Testis (tissue), 3 donors: ENCODE data around the gene USP44. TPM values are rescaled to one million over a fixed set of nuclear protein-coding genes. Genes with fewer than 3 reads are reported as not detected.

ENCODE experiments used
- DNase-seq: peaks from one replicate; pipeline ENCODE4 v3.0.0-alpha.2; 2019
- H3K27ac ChIP-seq, 2 donors: fragments of 200-600 bp; sonication (generic); one replicate each; pipeline ENCODE4 v1.5.1; 2019
- H3K27me3 ChIP-seq: fragments of 200-600 bp; sonication (generic); one replicate; pipeline ENCODE4 v1.5.1; 2019
- H3K36me3 ChIP-seq: fragments of 200-600 bp; sonication (generic); one replicate; pipeline ENCODE4 v1.5.1; 2017; ENCODE audit warnings: low read depth; ENCODE audit errors: missing control alignments
- H3K4me1 ChIP-seq: fragments of 200-600 bp; sonication (generic); one replicate; pipeline ENCODE4 v1.5.1; 2019
- H3K4me3 ChIP-seq, 2 donors: fragments of 200-600 bp; sonication (generic); one replicate each; pipeline ENCODE4 v1.5.1; 2017 to 2019
- H3K9me3 ChIP-seq: fragments of 200-600 bp; sonication (generic); one replicate; pipeline ENCODE4 v1.5.1; 2017
- POLR2A ChIP-seq: fragments of 450-650 bp; IDR thresholded peaks from one replicate; pipeline ENCODE4 v1.6.1; 2017; ENCODE audit warnings: antibody characterized with exemption, mild to moderate bottlenecking, moderate library complexity
- WGBS, 2 donors: methylation state at CpG; one replicate each; pipeline ENCODE4 v1.1.5; 2018; 5-methylcytosine and 5-hydroxymethylcytosine counted together
- intact Hi-C: fragments of 100-400 bp; cut with DNase I; formaldehyde crosslinking; loops from one replicate; pipeline ENCODE4 v1.15.1; 2023; ENCODE audit warnings: low total_unique reads
- polyA plus RNA-seq: library from polyadenylated mRNA; stranded (reverse); fragments of 350-450 nt; fragmentation: Illumina TruSeq; extraction: RNeasy Lipid Tissue Mini Kit (QIAGEN cat#74804); gene quantifications from one replicate; pipeline ENCODE4 v1.2.3, GENCODE V29; 2014; ENCODE audit warnings: low read depth, low replicate concordance; ENCODE audit not compliant: insufficient read depth
- total RNA-seq, 2 donors: library from RNA; depleted of rRNA; stranded (reverse); fragments of >200 nt; gene quantifications; one replicate each; pipeline ENCODE4 v1.2.3, GENCODE V29; 2016
- TF ChIP-seq, protein P1 (sequence below), 3 experiments: fragments of 450-650 bp in 2 of 3; fragments of 200-600 bp in 1 of 3; sonication (generic) in 1 of 3; IDR thresholded peaks; one replicate each; pipeline ENCODE4 v1.5.1; 2016 to 2019; ENCODE audit warnings: antibody characterized with exemption in 3 of 3, mild to moderate bottlenecking in 2 of 3, moderate library complexity in 1 of 3

Gene USP44
- total and polyA plus RNA-seq, 3 donors from 2014 or later = 14.2 to 52.9 (median 22.4) TPM

DNA sequence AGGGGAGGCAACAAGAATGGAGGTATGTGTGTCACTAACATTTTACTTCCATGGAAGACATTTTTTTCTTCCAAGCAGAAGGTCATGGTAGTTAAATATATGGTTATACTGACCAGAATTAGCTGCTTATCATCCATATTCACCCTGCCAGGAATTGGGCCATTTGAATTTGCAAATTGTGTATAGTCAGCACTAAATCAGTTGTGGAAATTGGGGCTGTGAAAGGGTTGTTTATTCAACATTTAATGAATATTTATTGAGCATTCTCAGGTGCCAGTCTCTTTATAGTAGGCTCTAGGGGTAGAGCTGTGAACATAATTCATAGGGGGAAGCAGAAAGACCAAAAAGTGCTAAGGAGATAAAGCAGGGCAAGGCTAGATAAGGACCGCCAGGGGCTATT is 39.3 kb downstream of the USP44 start:
- H3K27ac ChIP-seq = no peak overlapping the region
- H3K9me3 ChIP-seq = no peaks in the 10 kb centered on the region
- no peak overlapping the region for H3K4me3 ChIP-seq
- H3K36me3 ChIP-seq = no peaks in the 10 kb centered on the region
- no peak for DNase-seq
- no peaks in the 10 kb centered on the region for H3K27me3 ChIP-seq
- TF ChIP-seq, protein P1, sequence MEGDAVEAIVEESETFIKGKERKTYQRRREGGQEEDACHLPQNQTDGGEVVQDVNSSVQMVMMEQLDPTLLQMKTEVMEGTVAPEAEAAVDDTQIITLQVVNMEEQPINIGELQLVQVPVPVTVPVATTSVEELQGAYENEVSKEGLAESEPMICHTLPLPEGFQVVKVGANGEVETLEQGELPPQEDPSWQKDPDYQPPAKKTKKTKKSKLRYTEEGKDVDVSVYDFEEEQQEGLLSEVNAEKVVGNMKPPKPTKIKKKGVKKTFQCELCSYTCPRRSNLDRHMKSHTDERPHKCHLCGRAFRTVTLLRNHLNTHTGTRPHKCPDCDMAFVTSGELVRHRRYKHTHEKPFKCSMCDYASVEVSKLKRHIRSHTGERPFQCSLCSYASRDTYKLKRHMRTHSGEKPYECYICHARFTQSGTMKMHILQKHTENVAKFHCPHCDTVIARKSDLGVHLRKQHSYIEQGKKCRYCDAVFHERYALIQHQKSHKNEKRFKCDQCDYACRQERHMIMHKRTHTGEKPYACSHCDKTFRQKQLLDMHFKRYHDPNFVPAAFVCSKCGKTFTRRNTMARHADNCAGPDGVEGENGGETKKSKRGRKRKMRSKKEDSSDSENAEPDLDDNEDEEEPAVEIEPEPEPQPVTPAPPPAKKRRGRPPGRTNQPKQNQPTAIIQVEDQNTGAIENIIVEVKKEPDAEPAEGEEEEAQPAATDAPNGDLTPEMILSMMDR (IDR thresholded peaks at IDR 0.05) = no peak
- no peak for TF ChIP-seq POLR2A
- H3K4me1 ChIP-seq = no peaks in the 10 kb centered on the region
- 45 to 79% methylated on average over 1 of the region's 1 CpG for WGBS, 2 donors
- intact Hi-C loops = no loop called here

DNA sequence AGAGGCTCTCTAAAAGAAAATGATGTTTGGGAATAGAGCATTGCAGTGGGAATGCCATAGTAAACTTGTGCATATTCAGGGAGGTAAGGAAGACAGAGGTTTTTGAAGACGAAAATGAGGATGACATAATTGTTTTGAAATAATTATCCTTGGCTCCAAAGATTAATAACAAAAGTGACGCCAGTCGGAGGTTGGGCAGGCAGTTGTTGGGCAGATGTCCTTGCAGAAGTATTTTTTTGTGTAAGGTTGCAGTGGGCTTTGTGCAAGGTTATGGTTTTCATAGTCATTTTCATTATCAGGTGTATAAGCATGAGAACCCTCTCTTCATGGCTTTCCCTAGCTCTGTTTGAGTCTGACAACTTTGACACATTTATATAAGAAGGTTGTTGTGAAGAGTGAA is 42.0 kb downstream of the USP44 start:
- no peak for DNase-seq
- Histone ChIP-seq H3K4me3 (no peak overlapping the region), H3K27me3 (no peaks in the 10 kb centered on the region), H3K4me1 (no peaks in the 10 kb centered on the region), H3K36me3 (no peaks in the 10 kb centered on the region), H3K27ac (no peak overlapping the region), H3K9me3 (no peaks in the 10 kb centered on the region)
- WGBS, 2 donors = 58 to 72% methylated on average over 3 of the region's 3 CpGs
- no peak for TF ChIP-seq POLR2A
- TF ChIP-seq, protein P1 (IDR thresholded peaks at IDR 0.05) = no peak
- intact Hi-C loops = no loop called here

DNA sequence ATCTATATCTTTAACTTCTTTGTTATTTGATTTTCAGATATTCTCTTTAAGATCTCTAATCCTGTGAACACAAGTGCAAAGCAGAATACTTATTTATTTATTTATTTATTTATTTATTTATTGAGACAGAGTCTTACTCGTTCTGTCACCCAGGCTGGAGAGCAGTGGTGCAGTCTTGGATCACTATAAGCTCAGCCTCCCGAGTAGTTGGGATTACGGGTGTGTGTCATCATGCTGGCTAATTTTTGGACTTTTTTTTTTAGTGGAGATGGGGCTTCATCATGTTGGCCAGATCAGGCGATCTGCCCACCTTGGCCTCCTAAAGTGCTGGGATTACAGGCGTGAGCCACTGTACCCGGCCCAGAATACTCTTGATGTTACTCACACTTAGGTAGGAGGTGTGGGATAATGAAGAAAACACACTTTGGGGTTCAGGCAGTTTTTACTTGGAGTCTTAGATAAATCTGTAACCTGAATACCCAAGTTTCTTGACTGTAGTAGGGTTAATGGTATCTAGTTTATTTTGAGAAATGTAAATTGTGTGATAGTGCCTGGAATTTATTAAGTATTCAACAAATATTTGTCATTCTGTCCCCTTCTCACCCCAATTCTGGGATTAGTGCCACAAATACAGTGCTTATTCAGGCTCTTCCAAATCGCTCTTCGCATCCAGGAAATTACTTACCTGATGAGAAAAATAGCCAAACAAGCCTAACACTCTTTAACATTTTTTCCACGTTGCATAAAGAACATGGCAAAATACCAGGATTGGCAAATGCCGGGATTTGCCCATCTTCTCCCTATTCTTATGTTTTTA is 44.4 kb downstream of the USP44 start:
- no peak overlapping the region for H3K4me3 ChIP-seq
- H3K36me3 ChIP-seq = no peaks in the 10 kb centered on the region
- H3K4me1 ChIP-seq = no peaks in the 10 kb centered on the region
- intact Hi-C loops = no loop called here
- H3K27me3 ChIP-seq = no peaks in the 10 kb centered on the region
- 81 to 85% methylated on average over 10 of the region's 10 CpGs for WGBS, 2 donors
- TF ChIP-seq, protein P1 (IDR thresholded peaks at IDR 0.05) = no peak
- no peak for TF ChIP-seq POLR2A
- H3K9me3 ChIP-seq = no peaks in the 10 kb centered on the region
- no peak overlapping the region for H3K27ac ChIP-seq
- DNase-seq = no peak

DNA sequence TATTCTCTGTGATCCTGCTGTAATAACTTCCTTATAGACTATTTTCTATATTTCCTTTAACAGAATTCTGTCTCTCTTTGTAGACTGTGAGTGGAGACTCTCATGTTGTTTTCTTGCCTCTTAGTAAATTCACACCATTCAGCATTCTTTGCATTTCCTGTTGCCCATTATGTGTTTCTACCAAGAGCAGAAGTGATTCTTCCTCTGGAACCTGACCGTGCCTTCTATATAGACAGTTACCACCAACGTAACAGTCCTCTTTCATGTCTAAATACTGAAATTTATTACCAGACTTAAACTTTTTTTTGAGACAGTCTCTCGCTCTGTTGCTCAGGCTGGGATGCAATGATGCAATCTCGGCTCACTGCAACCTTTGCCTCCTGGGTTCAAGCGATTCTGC is 46.2 kb downstream of the USP44 start:
- no peak overlapping the region for H3K27ac ChIP-seq
- no peak for DNase-seq
- H3K4me1 ChIP-seq = no peaks in the 10 kb centered on the region
- no peaks in the 10 kb centered on the region for H3K27me3 ChIP-seq
- H3K36me3 ChIP-seq = no peaks in the 10 kb centered on the region
- 92 to 97% methylated on average over 5 of the region's 5 CpGs for WGBS, 2 donors
- H3K4me3 ChIP-seq = no peak overlapping the region
- no peak for TF ChIP-seq POLR2A
- TF ChIP-seq, protein P1 (IDR thresholded peaks at IDR 0.05) = no peak
- intact Hi-C loops = no loop called here
- no peaks in the 10 kb centered on the region for H3K9me3 ChIP-seq

DNA sequence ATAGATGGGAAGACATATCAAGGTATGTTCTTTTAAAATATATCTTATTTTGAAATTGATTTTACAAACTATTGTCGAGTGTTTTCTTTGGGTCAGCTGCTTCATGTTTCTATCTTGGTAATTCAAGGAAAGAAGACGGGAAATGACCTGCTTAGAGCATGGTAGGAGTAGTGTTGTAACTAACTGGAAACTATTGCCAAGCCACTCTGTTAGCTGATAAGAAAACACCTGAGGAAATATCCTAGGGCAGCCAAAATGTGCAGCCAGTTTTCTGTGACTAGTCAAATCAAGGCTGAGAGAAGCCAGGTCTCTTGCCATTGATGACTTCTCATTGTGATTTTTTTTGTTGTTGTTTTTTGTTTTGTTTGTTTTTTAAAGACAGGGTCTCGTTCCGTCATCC is 47.1 kb downstream of the USP44 start:
- Histone ChIP-seq H3K4me3 (no peak overlapping the region), H3K27ac (no peak overlapping the region), H3K9me3 (no peaks in the 10 kb centered on the region), H3K36me3 (no peaks in the 10 kb centered on the region), H3K27me3 (no peaks in the 10 kb centered on the region), H3K4me1 (no peaks in the 10 kb centered on the region)
- no peak for DNase-seq
- TF ChIP-seq, protein P1 (IDR thresholded peaks at IDR 0.05) = no peak
- no peak for TF ChIP-seq POLR2A
- intact Hi-C loops = no loop called here
- WGBS, 2 donors = 93 to 95% methylated on average over 4 of the region's 4 CpGs
